SIG-M5 treated with dmso at 0.1 percent for 504 hours (cell line): ENCODE measurements around the gene MYDGF.

ENCODE experiments used
- DNase-seq: peaks from one replicate; lab custom pipeline; 2025; ENCODE audit not compliant: unreplicated experiment; lab: John Stamatoyannopoulos, UW

MYDGF gene

GRCh38 chr19:4647676-4648644 is 22.2 kb downstream of the MYDGF start:
- no peak for DNase-seq

DNA sequence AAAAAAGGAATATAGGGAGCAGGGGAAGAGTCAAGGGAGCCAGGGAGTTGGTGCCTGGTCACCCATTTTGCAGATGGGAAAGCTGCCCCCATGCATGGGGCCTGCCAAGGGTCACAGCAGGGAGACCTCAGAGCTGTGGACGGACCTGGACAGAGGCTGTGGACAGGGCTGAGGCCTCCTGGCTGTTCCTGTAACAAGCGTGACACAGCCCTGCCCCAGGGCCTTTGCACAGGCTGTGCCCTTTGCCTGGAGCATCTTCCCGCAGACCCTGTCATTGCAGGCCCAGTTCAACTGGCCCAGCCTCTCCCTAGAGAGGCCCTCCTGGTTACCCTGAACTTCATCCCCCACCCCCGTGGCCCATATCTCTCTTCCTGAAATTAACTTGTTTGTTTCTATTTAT is 24.4 kb downstream of the MYDGF start:
- no peak for DNase-seq

DNA sequence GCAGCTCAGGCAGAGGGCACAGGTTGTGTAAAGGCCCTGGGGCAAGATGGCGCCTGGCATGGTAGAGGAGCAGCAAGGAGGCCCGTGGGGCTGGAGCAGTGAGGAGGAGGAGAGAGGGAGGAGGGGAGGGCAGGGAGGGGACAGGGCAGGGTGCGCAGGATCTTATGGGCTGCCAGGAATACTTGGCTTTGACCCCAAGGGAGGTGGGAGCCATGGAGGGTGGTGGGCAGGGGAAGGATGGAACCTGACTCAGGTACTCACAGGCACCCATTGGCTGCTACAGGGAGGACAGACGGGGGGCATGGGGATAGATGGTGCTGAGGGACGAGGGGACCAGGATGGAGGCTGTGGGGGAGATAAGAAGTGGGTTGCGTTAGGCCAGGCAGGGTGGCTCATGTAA is 27.5 kb downstream of the MYDGF start:
- DNase-seq = no peak

- DNase-seq = no peak
Observed at GRCh38 chr19:4641132-4641531, 29.0 kb downstream of the MYDGF start.

- no peak for DNase-seq
Observed at GRCh38 chr19:4640247-4641000, 29.7 kb downstream of the MYDGF start.

DNA sequence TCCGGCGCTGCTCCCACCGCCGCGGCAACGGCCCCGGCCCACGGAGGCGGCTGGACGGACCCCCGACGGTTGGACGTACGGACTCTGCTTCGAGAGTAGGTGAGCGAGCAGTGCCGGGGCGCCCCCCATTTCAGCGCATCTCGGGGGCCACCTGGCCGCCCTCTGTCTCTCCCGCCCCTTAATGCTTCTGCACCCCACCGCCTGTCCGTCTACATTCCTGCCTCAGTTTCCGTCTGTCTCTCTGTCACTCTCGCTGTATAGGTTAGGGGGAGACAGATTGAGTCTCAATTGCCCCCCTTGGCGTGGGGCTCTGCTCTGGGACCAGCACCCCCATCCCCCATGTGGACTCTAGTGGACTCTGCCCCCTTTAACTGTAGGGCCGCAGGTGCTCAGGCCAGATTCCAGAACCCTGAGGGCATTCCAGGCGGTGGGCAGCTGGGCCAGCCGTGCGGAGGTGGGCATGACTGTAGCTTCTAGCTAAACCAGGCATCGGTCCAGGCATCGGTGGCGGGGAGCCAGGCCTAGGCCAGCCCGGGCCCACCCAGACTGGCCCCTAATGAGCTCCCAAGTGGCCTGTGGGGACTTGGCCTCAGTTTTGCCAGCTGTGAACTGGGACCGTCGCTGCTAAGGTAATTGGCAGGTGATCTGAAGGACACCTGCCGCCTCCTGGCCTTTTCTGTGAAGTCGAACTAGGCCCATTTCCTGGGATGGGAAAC is 30.5 kb downstream of the MYDGF start:
- no peak for DNase-seq

GRCh38 chr19:4638828-4639530 is 31.2 kb downstream of the MYDGF start, which contains the start of gene TNFAIP8L1:
TSS of gene TNFAIP8L1 (plus strand) at chr19:4639516. CDS start at chr19:4651870, 12,354 bp downstream.
- DNase-seq = peak; percentile 97

GRCh38 chr19:4638317-4638716 is 31.8 kb downstream of the MYDGF start:
- DNase-seq = no peak

DNA sequence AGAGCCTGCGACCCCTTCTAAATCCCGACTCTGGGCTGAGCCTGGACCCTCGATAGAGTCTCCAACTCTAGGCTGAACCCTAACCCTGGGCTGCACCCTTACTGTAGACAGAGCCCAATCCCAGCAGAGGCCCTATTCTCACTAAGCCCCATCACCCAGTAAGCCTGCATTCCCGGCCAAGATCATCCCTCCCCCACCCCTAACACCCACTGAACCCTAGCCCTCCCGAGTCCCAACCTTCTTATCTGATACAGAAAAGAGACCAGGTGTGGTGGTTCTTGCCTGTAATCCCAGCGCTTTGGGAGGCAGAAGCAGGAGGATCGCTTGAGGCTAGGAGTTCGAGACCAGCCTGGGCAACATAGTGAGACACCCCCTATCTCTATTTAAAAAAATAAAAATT is 33.4 kb downstream of the MYDGF start:
- no peak for DNase-seq

DNA sequence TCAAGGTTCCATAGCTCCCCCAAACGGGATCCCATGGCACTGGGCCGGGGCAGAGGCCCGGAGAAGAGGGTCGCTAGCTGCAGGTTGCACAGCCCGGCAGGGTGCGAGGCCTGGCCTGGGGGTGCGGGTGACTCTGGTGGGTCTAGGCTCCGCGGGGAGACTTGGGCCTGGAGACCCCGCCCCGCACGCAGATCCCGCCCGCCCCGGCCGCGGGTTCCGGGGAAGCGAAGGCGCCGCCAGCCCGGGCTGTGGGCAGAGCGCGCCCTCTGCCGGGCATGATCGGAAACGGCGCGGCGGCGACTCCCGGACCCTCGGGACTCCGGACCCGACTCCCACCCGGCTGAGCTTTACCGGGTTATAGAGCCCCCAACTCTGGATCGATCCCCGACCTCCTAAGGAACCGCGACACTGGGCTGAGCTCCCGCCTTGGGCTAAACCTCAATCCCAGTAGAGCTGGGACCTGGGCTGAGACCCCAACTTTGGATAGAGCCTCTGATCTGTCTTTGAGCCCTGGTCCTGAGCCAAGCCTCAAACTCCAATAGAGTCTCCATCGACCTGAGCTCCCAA is 33.9 kb downstream of the MYDGF start:
- DNase-seq = peak; percentile 36

GRCh38 chr19:4635754-4636116 is 34.4 kb downstream of the MYDGF start:
- no peak for DNase-seq

DNA sequence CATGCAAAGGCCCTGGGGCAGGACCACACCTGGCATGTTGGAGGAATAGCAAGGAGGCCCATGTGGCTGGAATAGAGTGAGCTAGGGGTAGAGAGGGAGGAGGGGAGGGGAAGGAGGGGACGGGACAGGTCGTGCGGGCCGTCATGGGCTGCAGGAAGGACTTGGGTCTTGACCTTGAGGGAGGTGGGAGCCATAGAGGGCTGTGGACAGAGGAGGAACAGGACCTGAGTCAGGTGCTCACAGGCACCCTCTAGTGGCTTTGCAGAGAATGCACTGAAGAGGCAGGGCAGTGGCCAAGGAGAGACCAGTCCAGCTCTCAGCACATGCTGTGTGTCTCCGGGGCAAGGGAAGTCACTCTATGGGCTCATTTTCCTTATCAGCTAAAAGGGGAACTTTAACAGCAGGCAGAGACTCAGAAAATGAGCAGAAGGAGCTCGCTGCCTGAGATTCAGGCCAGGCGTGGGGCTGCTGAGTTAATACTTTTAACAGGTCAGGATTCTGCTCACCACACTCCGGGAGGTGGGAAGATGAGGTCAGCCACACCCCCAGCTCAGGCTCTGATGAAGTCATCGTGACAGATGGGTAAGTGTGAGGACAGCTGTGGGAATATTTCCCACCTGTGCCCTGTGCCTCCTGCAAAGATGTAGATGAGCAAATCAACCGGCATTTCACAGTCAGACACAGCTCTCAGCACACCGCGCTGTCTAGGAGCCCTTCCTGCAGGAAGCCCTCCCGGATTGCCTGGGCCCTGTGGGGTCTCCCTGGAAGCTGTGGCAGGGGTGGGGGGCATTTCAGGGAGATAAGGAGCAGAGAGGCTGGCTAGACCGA is 36.8 kb downstream of the MYDGF start:
- peak; percentile 73 for DNase-seq

- peak; percentile 42 for DNase-seq
Observed at GRCh38 chr19:4624733-4625362, 45.3 kb downstream of the MYDGF start.

DNA sequence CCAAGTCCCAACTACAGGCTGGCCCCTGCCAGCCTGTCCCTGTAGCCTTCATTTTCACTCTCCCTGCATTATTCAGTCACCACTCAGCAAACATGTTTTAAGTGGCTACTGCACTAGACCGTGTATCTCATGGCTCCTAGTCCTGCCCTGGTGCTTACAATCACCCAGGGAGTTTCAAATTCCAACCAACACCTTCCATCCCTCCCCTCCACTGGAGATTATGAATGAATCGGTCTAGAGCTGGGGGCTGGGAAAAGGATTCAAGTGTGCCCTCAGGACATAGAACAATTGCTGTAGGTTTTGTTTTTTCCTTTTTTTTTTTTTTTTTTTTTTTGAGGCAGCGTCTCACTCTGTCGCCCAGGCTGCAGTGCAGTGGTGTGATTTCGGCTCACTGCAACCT is 45.8 kb downstream of the MYDGF start:
- DNase-seq = no peak

GRCh38 chr19:4622695-4623421 is 47.3 kb downstream of the MYDGF start:
- DNase-seq = no peak

DNA sequence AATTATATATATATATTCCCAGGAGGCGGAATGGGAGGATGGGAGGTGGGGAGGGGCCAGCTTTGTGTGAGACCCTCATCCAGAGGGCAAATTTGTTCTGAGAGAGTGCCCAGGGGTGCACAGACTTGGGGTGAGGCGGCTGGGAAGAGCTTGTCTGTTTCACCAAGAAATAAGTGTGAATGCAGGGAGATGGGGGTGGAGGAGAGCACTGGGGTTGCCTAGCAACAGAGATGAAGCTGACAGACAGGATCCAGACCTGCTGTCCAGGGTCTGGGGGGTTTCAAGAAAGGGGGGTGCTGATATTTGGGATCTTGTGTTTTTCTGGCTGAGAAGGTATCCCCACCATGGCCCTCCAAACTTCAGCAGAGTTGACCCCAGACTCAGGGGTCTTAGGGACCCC is 49.5 kb downstream of the MYDGF start:
- DNase-seq = no peak

GRCh38 chr19:4619668-4620294 is 50.4 kb downstream of the MYDGF start:
- DNase-seq = no peak

GRCh38 chr19:4618019-4618418 is 52.1 kb downstream of the MYDGF start:
- no peak for DNase-seq
